Measurements from ENCODE around the gene CXorf65. TPM values are rescaled to one million over a fixed set of nuclear protein-coding genes. Genes with fewer than 3 reads are reported as not detected.

Gene CXorf65
- total and polyA plus RNA-seq, 2 experiments from 2014 or later = not detected

DNA sequence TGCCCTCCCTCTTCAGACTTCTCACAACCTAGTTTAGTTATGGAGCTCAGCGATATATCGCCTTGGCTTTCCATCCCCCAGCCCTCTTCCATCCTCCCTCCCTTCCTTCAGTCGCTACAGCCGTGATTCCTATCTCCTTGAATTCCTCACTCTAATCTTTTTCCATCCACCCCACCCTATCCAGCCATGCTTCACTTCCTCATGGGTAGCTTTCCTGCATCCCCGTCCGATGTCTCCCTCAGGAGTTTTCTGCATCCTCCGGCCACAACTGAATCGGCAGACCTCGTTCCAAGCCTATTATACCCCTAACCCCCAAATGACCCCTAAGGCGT is 38.9 kb downstream of the CXorf65 start:
- H2AFZ ChIP-seq = peak overlapping the region; percentile 77
- H3K79me2 ChIP-seq (ENCODE audit: insufficient read depth) = peaks cover 50% of the 10 kb centered on the region
- DNase-seq = no peak
- peak overlapping the region; percentile 94 for H3K27ac ChIP-seq
- H3K4me2 ChIP-seq (ENCODE audit: unreplicated experiment) = peak overlapping the region; percentile 93
- no peaks in the 10 kb centered on the region for H4K20me1 ChIP-seq (ENCODE audit: insufficient read depth)
- in situ Hi-C loops (cut with MboI) = no loop called here
- H3K9ac ChIP-seq = peak overlapping the region; percentile 90
- WGBS, 2 experiments (ENCODE audit: low coverage in 1 of 2, low lambda C conversion rate in 2 of 2, missing lambda C conversion rate in 2 of 2) = 0 to 1% methylated on average over 2 to 10 of the region's 10 CpGs
- no peaks in the 10 kb centered on the region for H3K27me3 ChIP-seq (replicated peaks; ENCODE audit: insufficient read depth)
- peak overlapping the region; percentile 93 for H3K4me3 ChIP-seq
- no peaks in the 10 kb centered on the region; the same call in 1 of the 2 replicates for H3K36me3 ChIP-seq (ENCODE audit: low read depth)
- H3K9me3 ChIP-seq (ENCODE audit: low read depth) = no peaks in the 10 kb centered on the region
- peaks cover 8% of the 10 kb centered on the region; the same call in 1 of the 2 replicates for H3F3A ChIP-seq (ENCODE audit: insufficient read depth)
- TF ChIP-seq EZH2phosphoT487 (IDR thresholded peaks at IDR 0.05; ENCODE audit: insufficient read depth, low read depth) (no peak), EZH2 (IDR thresholded peaks at IDR 0.05; ENCODE audit: insufficient read depth, poor library complexity, severe bottlenecking) (no peak)
- H3K9me2 ChIP-seq (ENCODE audit: insufficient read depth) = no peaks in the 10 kb centered on the region
- H3K4me1 ChIP-seq (ENCODE audit: insufficient read depth) = no peaks in the 10 kb centered on the region

- H3K27me3 ChIP-seq (replicated peaks; ENCODE audit: insufficient read depth) = no peaks in the 10 kb centered on the region
- peaks cover 8% of the 10 kb centered on the region; the same call in 1 of the 2 replicates for H3F3A ChIP-seq (ENCODE audit: insufficient read depth)
- peak overlapping the region; percentile 90 for H3K9ac ChIP-seq
- DNase-seq = peak; percentile 6
- no peaks in the 10 kb centered on the region for H3K9me3 ChIP-seq (ENCODE audit: low read depth)
- no peaks in the 10 kb centered on the region; the same call in 1 of the 2 replicates for H3K36me3 ChIP-seq (ENCODE audit: low read depth)
- H3K27ac ChIP-seq = peak overlapping the region; percentile 94
- TF ChIP-seq EZH2phosphoT487 (IDR thresholded peaks at IDR 0.05; ENCODE audit: insufficient read depth, low read depth) (no peak), EZH2 (IDR thresholded peaks at IDR 0.05; ENCODE audit: insufficient read depth, poor library complexity, severe bottlenecking) (no peak)
- H3K4me2 ChIP-seq (ENCODE audit: unreplicated experiment) = peak overlapping the region; percentile 93
- no peaks in the 10 kb centered on the region for H3K9me2 ChIP-seq (ENCODE audit: insufficient read depth)
- H3K4me3 ChIP-seq = peak overlapping the region; percentile 93
- no peaks in the 10 kb centered on the region for H3K4me1 ChIP-seq (ENCODE audit: insufficient read depth)
- peak overlapping the region; percentile 77; the same call in 1 of the 2 replicates for H2AFZ ChIP-seq
- H4K20me1 ChIP-seq (ENCODE audit: insufficient read depth) = no peaks in the 10 kb centered on the region
- 0% methylated on average over 2 of the region's 2 CpGs for WGBS, 2 experiments (ENCODE audit: low coverage in 1 of 2, low lambda C conversion rate in 2 of 2, missing lambda C conversion rate in 2 of 2)
- peaks cover 52% of the 10 kb centered on the region for H3K79me2 ChIP-seq (ENCODE audit: insufficient read depth)
- in situ Hi-C loops (cut with MboI) = no loop called here
These were observed 39.5 kb downstream of the CXorf65 start for GRCh38 chrX:71067089-71067488.

DNA sequence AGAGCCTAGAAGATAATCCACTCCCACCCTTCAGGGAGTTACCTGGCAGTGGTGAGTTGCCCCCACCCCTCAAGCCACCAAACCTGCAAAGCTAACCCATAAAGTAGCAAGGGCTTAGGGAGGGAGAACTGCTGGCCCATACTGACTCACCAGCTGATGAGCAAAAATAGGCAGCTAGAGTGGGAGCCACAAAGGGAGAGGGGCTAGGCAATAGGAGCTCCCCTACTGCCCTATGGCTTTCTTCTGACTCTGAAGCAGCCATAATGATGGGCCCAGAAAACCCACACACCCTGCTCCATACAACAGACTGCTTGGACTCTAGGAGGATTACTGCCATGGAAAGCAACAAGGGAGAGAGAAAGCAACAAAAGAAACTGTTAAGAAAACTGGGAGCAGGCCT is 46.4 kb downstream of the CXorf65 start:
- DNase-seq = no peak
- in situ Hi-C loops (cut with MboI) = no loop called here
- Histone ChIP-seq H2AFZ (no peak overlapping the region), H3K9ac (no peak overlapping the region), H3K27me3 (replicated peaks; ENCODE audit: insufficient read depth) (no peaks in the 10 kb centered on the region), H3K4me2 (ENCODE audit: unreplicated experiment) (no peak overlapping the region), H3K27ac (no peak overlapping the region), H3F3A (ENCODE audit: insufficient read depth) (peaks cover 6% of the 10 kb centered on the region; the same call in 1 of the 2 replicates), H3K4me1 (ENCODE audit: insufficient read depth) (peaks cover 12% of the 10 kb centered on the region), H3K4me3 (no peak overlapping the region), H3K36me3 (ENCODE audit: low read depth) (no peaks in the 10 kb centered on the region; the same call in 1 of the 2 replicates), H3K79me2 (ENCODE audit: insufficient read depth) (peaks cover 32% of the 10 kb centered on the region), H3K9me3 (ENCODE audit: low read depth) (no peaks in the 10 kb centered on the region), H3K9me2 (ENCODE audit: insufficient read depth) (no peaks in the 10 kb centered on the region), H4K20me1 (ENCODE audit: insufficient read depth) (no peaks in the 10 kb centered on the region)
- TF ChIP-seq EZH2phosphoT487 (IDR thresholded peaks at IDR 0.05; ENCODE audit: insufficient read depth, low read depth) (no peak), EZH2 (IDR thresholded peaks at IDR 0.05; ENCODE audit: insufficient read depth, poor library complexity, severe bottlenecking) (no peak)

- DNase-seq = no peak
- TF ChIP-seq EZH2 (IDR thresholded peaks at IDR 0.05; ENCODE audit: insufficient read depth, poor library complexity, severe bottlenecking) (no peak), EZH2phosphoT487 (IDR thresholded peaks at IDR 0.05; ENCODE audit: insufficient read depth, low read depth) (no peak)
- H3K4me3 ChIP-seq = no peak overlapping the region
- H3K9ac ChIP-seq = no peak overlapping the region
- H3K27ac ChIP-seq = 0 out of 2 replicates have a peak overlapping the region, but pooled peaks have one; percentile 84
- no peak overlapping the region for H2AFZ ChIP-seq
- H3F3A ChIP-seq (ENCODE audit: insufficient read depth) = peaks cover 6% of the 10 kb centered on the region; the same call in 1 of the 2 replicates
- peaks cover 11% of the 10 kb centered on the region for H3K79me2 ChIP-seq (ENCODE audit: insufficient read depth)
- H3K36me3 ChIP-seq (ENCODE audit: low read depth) = no peaks in the 10 kb centered on the region; the same call in 1 of the 2 replicates
- no peaks in the 10 kb centered on the region for H3K9me3 ChIP-seq (ENCODE audit: low read depth)
- H3K4me2 ChIP-seq (ENCODE audit: unreplicated experiment) = no peak overlapping the region
- H3K27me3 ChIP-seq (replicated peaks; ENCODE audit: insufficient read depth) = no peaks in the 10 kb centered on the region
- no peaks in the 10 kb centered on the region for H4K20me1 ChIP-seq (ENCODE audit: insufficient read depth)
- H3K4me1 ChIP-seq (ENCODE audit: insufficient read depth) = peaks cover 12% of the 10 kb centered on the region
- WGBS, 2 experiments (ENCODE audit: low coverage in 1 of 2, low lambda C conversion rate in 2 of 2, missing lambda C conversion rate in 2 of 2) = 71 to 72% methylated on average over 3 of the region's 3 CpGs
- no peaks in the 10 kb centered on the region for H3K9me2 ChIP-seq (ENCODE audit: insufficient read depth)
- in situ Hi-C loops (cut with MboI) = no loop called here
These were observed 48.6 kb downstream of the CXorf65 start for GRCh38 chrX:71057848-71058530.
